GM18951 (cell line): ENCODE data around the gene PEX7.
"Not testable (repeated sequence)": the region's sequence is repeated elsewhere in the genome, so short reads cannot be mapped to it uniquely, and the experiment has no call there.

Experiments
- POLR2A ChIP-seq: IDR thresholded peaks from 4 replicates; pipeline ENCODE4 v1.6.1; 2011; ENCODE audit warnings: mild to moderate bottlenecking; ENCODE audit not compliant: insufficient read length, insufficient read depth; ENCODE audit errors: extremely low read depth
- in situ Hi-C: fragments of 300-500 bp; cut with MboI; formaldehyde crosslinking; loops from one replicate; pipeline ENCODE4 v1.12.0; 2022; ENCODE audit warnings: low sequenced_read_pairs, mixed read lengths, inconsistent platforms; ENCODE audit not compliant: unreplicated experiment

Gene PEX7

DNA sequence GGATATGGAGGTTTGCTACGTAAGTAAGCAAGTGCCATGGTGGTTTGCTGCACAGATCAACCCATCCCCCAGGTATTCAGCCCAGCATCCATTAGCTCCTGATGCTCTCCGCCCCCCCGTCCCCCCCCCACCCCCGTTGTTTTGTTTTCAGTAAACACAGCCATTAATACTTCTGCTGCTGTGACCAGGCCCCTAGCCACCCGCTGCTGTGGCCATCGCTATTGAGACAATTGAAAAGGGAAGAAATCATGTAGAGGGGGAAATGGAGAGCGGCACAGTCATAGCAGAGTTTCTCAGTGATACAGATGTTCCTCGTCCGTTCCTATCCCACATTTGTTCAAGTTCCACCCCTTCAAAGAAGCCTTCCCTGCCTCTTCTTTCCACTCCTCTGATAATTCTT, 124.6 kb downstream of the PEX7 start:
- TF ChIP-seq POLR2A: no peak
- in situ Hi-C loops: no loop called here

DNA sequence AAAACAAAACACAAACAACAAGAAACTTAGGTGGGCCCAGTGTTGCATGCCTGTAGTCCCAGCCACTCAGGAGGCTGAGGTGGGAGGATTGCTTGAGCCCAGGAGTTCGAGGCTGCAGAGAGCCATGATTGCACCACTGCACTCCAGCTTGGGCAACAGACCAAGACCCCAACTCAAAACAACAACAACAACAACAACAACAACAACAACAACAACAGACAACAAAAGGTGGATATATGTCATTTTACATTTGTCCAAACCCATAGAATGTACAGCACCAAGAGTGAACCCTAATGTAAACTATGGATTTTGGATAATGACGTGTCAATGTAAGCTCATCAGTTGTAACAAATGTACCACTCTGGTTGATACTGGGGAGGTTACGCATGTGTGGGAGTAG, 127.6 kb downstream of the PEX7 start:
- in situ Hi-C loops: not testable (repeated sequence)

DNA sequence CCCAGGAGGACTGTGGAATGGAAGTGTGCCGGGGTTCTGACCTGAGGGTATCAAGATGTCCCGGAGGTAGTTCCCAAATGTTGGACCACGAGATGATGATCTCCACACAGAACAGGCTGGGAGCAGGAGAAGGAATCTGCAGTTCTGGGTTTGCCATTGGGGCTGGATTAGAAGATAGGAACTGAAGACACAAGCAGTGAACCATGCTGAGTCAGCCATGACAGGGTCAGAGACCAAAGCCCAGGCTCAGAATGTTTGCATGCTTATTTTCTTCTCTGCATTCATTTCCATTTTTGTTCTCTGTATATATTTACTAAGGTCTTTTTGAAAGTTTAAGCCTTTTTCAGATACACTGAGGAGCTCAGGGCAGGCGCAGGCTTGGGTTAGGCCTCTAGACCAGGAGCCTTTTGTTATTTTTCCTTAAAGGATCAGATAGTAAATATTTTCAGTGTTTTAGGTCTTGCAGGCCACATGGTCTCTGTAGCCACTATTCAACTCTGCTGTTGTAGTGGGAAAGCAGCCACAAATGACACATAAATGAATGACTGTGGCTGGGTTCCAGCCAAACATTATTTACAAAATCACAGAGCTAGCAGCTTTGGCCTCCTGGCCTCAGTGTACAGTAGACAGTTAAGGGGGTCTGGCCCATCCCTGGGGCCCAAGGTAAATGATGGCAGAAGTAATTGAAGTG, 128.2 kb downstream of the PEX7 start:
- in situ Hi-C loops: no loop called here

DNA sequence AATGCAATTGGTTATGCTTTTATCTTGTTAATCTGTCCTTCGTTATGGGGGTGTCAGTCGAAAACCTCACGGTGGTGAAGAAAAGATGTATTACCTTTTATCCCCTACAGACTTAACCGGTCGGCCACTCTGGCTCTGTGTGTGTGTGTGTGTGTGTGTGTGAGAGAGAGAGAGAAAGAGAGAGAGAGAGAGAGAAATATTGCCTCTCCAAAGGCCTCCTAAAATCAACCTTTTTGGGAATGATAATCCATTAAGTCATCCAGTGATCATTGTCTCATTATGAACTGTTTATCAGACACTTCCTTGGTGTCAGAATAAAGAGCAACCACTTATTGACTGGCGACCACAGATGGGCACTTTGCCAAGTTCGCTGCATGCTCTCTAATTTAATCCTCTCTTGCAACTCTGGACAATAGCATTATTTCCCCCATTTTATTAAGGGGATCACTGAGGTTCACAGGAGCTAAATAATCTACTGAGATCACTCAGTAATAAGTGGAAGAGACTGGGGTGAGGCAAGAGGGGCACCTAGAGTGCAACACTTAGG, 130.4 kb downstream of the PEX7 start:
- in situ Hi-C loops: no loop called here
- TF ChIP-seq POLR2A: no peak

More for the DNA sequence above, 128.2 kb downstream of the PEX7 start:
- TF ChIP-seq POLR2A: no peak

DNA sequence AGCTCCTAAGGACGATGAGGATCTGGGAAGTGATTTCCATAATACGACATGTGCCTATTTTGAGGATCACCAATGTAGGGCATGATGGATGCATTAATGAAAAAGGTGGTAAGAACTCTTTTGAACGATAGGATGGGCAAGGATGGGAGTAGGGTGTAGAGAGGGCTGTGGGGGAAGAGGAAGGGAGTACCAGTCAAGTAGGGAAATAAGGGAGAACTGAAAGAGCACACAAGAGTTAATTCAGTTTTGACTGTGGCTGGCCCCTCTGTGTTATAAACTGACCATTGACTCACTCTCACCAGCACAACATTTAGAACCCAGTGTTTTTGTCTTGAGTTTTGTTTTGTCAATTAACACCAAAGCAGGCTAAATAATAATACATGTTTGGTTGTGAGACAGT, 132.7 kb downstream of the PEX7 start:
- in situ Hi-C loops: no loop called here
- no peak for TF ChIP-seq POLR2A

DNA sequence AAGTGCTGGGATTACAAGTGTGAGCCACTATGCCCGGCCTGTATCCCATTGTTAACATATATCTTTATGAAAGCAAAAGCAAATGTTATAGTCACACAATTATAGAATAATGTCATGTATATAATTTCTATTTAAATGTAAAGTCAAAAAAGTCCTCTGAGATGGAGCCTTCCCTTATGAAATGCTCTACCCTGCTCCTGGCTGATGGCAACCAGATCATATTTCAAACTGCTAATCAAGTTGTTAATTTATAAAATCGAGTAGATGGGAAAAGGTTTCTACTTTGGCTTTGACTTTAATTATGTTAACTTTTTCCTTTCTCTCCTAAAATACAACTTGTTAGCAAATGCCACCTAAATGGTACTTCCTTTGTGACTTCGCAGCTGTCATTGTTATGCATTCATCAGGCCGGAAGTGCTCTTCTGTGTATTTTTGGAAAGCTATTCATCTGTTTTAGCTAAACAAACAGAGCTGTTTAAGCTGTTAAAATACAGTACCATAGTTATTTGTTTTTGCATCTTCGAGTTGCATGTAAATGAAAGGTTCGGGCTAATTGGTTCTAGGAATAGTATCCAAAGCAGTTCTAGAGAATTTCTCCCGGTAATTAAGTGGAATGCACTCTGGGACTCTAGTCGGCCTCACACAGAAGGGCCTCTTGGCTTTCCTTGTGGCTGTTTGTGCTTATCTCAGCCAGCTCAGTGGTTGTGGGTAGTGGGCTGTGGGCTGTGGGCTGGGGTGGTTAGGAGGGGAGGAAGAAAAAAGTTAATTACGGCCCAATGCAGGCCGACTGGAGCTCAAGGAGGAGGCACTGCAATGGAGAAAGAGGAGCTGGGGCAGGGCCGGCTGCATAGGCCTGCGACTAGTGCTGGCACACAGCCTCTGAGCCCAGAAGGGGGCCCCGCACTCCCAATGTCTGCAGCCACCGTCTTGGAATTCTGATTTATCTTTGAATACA, 134.5 kb downstream of the PEX7 start:
- in situ Hi-C loops: no loop called here
- no peak for TF ChIP-seq POLR2A

DNA sequence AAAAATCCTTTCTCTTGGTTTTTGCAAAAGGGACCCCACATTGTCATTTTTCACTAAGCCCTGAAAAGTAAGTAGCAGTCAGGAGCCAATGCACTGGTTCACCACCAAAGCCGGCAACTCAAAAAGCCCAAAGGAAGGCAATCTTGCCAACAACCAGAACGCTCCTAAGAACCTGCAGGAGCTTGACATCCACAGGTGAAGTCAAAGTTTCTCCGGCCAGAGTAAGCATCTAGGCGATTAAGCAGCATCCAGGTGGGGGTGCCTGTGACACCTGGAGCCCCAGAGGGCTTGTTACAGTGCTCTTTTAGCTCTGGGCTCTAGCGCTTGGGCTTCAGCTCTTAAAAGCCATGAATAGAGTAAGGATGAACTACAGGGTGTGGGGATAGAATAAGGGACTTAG, 135.8 kb downstream of the PEX7 start:
- in situ Hi-C loops: no loop called here
- TF ChIP-seq POLR2A: no peak

DNA sequence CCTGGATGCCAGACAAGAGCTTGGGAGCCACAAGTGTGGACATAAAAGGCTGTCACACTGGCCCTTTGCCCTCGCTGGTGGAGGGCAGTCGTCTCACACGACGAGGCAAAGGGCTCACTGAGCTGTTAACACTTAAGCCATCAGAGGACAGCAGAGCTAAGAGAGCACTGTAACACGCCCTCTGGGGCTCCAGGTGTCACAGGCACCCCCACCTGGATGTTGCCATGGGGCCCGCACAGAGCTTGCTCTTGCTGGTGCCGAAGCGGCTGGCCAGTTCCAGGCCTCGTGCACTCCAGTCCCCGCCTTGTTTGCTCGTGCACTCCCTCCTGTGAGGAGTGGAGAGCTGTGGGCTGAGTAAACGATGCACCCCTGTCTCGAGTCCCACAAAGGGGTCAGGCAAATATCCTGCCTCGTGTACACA, 137.1 kb downstream of the PEX7 start:
- TF ChIP-seq POLR2A: no peak
- in situ Hi-C loops: no loop called here

DNA sequence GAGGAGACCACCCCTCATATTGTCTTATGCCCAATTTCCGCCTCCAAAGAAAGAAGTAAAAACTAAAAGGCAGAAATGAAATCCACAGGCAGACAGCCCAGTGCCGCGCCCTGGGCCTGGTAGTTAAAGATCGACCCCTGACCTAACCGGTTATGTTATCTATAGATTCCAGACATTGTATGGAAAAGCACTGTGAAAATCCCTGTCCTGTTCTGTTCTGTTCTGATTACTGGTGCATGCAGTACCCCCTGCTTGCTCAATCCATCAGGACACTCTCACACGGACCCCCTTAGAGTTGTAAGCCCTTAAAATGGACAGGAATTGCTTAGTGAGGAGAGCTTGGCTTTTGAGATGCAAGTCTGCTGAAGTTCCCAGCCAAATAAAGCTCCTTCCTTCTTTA, 137.5 kb downstream of the PEX7 start:
- in situ Hi-C loops: not testable (repeated sequence)

DNA sequence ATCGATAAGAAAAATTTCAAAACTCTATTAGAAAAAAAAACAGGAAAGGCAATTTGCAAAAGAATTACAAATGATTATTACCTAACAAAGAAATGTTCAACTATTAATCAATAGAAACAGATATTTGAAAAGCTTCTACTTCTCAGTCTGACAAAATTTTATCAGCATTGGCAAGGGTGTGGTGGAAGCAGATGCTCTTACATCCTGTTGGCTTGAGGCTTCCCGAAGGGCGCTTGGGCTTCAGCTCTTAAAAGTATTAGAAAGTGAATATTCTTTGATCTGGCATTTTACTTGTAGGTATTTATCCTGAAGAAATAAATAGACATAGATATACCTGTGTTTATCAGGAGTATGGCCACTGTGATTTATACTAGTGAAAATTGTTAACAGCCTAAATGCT, 138.4 kb downstream of the PEX7 start:
- in situ Hi-C loops: no loop called here

DNA sequence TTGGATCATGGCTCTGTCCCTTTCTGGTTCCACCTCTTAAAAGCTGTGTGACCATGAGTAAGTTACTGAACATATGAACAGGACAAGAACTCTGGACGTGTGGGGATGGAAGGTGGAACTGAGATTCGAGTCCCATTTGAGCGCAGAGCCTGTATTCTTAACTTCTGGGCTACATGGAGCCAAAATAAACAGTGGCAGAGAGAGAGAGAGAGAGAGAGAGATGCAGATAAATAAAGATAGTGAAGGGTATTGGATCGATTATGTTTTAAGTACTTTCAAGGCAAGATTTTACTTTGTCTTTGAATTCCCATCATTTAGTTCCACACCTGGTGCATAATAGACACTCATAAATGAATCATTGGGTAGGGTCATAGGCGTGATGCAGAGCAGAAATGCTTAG, 139.5 kb downstream of the PEX7 start:
- TF ChIP-seq POLR2A: no peak
- in situ Hi-C loops: no loop called here

More for the DNA sequence above, 138.4 kb downstream of the PEX7 start:
- no peak for TF ChIP-seq POLR2A

DNA sequence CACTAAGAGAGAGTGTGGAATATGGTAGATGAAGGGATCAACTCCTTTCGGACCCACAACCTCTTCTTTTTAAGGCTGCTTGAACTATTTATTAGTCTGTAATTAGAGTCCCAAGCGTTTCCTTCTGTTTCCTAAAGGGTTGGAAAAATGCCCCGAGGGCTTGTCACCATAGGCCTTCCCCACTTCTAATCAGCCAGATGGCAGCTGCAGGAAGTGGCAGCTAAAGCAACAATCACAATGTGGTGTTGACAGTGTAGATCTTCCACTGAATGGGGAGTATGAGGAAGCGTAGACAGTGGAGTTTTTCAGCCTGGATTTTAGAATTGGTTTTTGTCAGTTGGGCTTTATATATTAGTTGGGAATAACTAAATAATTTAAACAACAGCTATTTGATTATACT, 140.3 kb downstream of the PEX7 start:
- in situ Hi-C loops: no loop called here
- TF ChIP-seq POLR2A: no peak

DNA sequence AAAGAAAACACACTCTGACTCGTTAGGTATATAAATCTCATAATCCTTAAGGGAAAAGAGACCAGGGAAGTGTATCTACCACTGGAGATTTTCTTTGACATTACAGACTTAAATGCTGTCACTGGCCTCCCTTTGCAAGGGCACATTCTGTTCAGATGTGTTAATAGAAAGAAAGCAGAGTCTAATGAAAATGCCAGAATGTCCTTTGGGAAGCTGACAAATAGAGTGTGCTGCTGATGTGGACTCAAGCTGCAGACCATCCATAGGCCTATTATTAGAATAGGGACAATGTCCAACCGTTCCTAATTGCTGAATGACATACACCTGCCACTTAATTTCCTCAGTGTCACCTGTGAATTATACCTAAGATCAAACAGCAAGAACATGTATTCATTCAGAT, 140.9 kb downstream of the PEX7 start:
- no peak for TF ChIP-seq POLR2A
- in situ Hi-C loops: no loop called here
